ENCODE results near the gene AGK.
"Not testable (repeated sequence)": the region's sequence is repeated elsewhere in the genome, so short reads cannot be mapped to it uniquely, and the experiment has no call there.

The AGK gene

DNA sequence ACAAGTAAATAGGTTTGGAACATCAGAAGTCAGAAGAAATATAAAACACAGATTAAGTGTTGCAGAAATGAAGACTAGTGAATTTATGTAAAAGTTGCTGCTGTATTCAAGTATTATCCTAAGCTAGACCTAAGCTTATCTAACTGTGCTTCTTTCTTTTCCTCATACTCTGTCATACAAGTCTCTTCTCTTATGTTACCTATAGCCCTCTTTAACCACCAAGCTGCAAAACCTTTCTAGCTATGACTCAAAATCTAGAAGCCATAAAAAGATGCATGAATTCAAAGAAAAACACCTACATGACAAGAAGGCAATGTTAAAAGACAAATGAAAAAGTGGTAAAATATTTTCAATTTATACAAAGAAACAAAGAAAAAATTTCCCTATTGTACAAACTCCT is 127.8 kb downstream of the AGK start:
- no peak for DNase-seq (ENCODE audit: low read depth)

DNA sequence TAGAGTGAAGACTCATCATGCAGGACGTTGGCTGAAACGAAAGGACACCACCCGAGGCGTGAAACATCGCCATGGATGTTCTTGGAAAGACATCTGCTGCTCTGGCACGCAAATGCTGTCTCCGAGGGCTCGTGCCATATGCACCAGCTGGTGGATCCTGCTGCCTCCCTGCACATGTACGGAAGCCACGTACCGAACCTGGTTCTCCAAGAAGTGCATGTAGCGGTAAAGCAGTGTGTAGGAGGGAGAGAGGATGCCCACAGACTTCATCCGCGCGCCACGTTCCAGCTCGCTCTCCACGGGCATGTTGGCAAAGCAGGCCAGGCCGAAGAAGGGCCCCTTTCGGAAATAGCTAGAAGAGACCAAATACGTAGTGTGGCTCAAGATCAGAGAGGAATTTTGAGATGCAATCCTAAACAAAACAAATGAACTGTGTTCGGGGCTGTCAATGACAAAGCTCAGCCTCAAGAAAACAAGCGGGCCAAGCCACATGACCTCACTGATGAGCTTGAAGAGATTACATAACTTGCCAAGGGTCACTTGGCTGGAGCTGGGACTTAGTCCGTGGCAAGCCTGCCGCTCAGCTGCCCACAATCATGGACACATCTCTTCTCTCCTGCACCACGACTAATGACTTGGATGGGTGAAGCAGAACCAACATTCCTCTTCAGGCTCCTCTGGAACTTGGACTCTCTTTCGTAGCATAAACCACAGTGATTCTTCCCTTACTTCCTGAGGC is 134.2 kb downstream of the AGK start:
- no peak for DNase-seq (ENCODE audit: low read depth)

DNA sequence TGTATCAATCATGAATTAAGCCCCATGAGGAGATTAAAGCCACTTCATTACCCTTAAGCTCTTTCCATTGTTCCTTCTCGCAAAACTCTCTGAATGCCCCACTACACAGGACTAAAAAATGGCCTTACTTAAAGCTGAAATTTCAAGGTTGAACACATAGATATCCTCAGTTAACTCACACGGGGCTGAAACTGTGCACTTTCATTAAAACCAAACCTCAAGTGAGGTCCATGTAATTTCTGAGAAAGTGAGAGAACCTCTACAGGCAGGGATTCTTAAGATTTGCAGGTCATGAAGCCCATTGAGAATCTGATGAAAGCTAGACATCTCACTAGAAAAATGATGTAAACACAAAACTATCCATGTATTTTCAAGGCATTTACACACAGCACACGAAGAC is 134.9 kb downstream of the AGK start:
- no peak for DNase-seq (ENCODE audit: low read depth)

DNA sequence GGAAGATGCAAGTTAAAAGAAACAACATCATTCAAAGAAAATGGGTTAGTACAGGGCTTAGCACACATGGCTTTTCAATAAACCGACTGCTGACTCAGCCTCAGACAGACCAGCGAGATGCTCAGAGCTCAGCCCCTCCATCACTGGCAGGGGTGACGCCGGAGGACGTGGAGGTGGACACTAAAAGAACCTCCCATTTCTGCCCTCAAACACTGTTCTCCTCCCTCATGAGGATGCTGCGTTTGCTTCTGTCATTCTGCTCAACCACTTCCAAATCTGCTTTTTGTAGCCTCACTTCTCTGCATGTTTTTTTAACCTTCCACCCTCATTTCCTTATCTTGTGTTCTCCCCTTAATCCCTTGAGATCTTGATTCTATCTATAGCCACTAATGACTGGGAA is 135.5 kb downstream of the AGK start:
- DNase-seq (ENCODE audit: low read depth), result no peak

DNA sequence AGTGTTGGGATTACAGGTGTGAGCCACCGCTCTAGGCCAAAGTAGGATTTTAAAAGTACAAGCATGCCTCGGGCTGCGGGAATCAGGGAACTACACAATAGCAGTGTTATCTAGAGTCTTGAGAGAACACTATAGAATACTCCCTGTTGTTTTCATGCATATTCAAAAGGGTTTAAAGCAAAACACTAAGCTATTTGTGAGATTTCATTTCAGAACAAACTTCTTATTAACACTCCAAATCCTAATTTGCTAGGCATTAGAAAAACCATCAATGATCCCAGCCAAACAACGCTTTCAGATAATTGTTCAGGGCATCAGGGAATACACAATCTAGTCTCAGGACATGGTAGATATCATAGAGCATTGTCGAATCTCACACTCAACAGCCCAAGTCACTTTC is 136.8 kb downstream of the AGK start:
- no peak for DNase-seq (ENCODE audit: low read depth)

DNA sequence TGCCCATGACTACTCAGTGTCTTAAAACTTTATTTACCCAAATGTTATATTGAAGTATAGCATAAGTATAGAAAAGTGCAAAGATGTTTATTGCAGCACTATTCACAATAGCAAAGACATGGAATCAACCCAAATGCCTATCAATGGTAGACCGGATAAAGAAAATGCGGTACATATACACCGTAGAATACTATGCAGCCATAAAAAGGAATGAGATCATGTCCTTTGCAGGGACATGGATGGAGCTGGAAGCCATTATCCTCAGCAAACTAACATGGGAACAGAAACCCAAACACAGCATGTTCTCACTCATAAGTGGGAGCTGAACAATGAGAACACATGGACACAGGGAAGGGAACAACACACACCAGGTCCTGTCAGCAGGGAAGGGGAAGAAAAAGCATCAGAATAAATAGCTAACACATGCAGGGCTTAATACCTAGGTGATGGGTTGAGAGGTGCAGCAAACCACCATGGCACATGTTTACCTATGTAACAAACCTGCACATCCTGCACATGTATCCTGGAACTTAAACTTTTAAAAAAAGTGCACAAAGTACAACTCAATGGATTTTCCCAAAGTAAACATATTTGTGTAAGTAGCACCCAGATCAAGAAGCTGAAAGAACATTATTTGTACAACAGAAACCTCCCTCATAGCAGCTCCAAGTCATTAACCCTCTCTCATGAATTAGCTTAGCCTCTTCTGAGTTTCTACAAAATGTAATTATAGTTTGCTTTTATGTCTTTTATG is 138.0 kb downstream of the AGK start:
- not testable (repeated sequence) for DNase-seq (ENCODE audit: low read depth)

DNA sequence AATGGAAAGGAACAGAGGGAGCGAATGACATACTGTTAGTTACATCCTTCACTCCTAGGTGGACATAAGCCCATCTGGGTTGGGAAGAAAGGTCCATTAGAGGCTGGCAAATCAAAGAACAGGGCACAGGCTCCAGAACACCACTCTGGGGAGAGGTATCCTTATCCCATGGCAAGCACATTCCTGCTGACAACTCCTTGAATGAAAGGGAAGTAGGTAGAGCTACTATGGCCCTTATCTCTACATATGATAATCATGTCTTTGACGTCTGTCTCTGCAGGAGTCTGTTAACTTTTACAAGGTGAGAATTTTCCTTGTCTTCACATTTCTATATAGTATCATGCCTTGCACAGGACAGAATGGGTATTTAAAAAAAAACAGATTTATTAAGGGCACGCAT is 140.3 kb downstream of the AGK start:
- DNase-seq (ENCODE audit: low read depth), result no peak

DNA sequence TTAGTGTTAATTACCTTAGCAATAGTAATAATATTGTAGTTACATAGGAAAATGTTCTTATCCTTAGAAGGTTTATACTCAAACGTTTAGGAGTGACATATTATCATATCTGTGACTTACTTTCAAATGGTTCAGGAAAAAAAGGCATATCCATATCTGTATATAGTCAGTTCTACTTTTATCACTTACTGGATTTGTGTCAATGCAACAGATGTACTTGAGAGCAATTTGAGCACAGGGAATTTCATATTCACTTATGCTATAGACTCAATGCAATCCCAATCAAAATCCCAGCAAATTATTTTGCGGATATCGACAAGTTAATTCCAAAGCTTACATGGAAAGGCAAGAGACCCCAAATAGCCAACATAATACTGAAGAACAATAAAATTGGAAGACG is 140.8 kb downstream of the AGK start:
- no peak for DNase-seq (ENCODE audit: low read depth)

DNA sequence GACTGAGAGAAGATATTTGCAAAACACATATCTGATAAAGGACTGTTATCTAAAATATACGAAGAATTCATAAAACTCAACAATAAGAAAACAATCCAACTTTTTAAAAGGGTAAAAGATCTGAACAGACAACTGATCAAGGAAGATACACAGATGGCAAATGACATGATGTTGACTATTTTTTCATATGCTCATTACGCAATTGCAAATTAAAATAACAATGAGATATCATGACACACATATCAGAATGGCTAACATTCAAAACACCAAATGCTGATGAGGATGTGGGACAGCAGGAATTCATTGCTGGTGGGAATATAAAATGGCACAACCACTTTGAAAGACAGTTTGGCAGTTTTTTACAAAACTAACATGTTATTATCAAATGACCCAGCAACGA is 141.9 kb downstream of the AGK start:
- no peak for DNase-seq (ENCODE audit: low read depth)

DNA sequence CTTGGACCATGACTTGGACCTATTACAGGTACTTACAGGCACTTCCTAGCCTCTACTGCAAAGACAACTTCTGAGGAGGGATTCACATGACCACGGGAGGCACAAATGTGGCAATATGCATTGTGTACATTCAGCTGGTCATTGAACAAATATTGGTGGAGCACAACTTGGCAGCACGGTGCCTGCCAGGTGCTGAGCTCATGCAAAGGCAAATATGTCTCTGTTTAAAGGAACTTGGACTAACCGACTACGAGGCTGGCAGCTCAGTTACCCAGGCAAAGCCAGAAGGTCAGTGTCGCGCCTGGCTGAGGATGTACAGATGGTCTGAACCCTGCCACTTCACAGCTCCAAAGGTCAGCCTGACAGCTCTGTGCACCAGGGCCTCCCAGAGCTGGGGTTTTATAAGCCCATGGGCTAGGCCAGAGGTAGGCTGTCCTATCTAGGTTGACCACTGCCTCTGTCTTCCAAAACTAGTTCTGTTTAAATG is 144.6 kb downstream of the AGK start:
- no peak for DNase-seq (ENCODE audit: low read depth)

DNA sequence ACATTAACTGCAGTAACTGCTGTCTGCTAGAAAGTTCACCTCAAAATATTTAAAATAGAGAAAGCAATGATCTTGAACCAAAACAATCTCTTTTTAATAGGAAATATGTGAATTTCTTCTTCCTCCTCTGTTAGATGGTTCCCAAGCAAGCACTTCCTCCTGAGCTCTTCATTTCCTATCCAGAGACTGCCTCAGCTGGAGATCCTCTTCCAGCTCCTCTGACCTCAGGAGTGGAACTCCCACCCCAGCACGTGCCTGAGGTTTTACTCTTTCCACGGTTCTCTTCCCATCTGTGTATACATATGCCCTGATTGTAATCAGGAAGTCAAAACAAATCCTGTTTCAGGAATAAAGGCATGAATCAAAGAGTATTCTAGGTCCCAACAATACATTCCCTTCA is 145.1 kb downstream of the AGK start:
- DNase-seq (ENCODE audit: low read depth), result no peak

DNA sequence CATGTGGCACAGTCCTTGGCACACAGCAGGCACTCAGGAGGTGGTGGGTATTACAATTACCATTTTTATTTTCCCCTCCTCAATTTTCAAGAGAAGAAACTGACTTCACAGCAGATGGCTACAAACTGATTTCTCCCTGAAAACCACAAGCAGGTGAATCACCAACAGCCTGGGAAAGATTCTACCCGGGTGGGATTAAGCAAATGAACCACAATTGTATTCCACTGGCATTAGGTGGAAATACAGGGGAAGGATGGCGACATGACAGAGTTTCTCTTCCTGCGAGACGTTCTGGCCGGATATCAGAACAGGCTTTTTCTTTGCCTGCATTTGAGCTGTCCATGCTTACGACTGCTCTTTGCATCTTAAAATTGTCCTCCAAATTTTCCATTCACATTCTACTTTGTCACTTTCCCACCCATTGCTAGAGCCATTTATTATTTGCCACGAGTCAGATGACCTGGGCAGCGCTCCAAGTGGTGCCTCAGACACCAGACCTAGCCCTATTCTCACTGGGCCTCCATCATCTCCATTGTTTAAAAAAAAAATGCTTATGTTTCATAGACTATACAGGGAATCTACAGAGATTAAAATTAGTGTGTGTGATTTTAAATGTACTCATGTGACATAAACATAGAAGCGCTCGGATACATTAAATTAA is 146.1 kb downstream of the AGK start:
- DNase-seq (ENCODE audit: low read depth), result peak; percentile 84

DNA sequence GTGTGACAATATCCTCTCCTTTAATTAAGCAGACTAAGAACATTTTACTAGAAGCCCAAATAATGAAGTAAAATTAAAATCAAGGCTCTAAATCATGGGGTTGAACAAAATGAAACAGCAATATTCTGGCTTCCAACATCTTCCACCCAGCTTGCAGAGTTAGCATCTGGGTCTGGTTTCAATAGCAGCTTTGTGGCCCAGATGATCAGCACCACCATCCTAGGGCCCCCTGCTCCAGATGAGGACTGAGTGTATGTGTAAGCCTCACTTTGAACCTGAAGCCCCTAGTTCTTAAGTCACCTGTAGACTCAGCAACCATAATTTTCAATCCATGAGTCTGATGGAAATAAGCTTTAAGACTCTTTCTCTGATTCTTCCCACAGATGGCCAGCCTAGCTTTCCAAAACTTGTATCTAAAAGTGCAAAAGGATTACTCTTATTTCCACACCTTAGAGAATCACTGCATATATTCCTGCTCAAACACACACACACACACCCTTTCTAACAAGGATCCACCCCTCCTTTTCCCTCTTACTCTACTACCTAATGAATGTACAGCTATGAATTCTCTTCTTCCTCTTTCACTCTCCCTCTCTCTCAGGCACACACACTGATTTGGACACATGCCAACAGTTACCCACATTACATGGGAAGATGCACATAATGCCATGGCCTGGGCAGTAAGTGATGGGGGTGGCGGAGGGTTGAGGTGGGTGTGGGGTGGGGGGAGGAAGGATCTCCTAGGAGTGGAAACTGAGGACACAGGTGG is 147.2 kb downstream of the AGK start:
- DNase-seq (ENCODE audit: low read depth), result no peak

DNA sequence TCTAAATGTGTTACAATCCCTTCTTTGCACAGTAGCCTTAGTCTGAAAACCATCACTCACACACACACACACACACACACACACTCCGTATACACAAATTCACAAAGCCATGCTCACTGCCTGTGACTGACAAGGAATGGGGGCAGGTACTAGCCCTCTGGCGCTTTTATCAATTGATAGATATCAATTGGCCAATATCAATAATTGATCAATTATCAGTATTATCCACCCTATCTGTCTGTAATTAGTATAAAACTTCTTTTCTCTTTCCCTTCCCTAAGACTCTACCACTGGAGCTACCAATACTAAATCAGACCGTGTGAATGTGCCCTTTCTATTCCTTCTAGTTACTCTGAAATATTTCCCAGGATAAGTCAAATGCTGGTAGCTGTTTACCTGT is 148.7 kb downstream of the AGK start:
- no peak for DNase-seq (ENCODE audit: low read depth)

DNA sequence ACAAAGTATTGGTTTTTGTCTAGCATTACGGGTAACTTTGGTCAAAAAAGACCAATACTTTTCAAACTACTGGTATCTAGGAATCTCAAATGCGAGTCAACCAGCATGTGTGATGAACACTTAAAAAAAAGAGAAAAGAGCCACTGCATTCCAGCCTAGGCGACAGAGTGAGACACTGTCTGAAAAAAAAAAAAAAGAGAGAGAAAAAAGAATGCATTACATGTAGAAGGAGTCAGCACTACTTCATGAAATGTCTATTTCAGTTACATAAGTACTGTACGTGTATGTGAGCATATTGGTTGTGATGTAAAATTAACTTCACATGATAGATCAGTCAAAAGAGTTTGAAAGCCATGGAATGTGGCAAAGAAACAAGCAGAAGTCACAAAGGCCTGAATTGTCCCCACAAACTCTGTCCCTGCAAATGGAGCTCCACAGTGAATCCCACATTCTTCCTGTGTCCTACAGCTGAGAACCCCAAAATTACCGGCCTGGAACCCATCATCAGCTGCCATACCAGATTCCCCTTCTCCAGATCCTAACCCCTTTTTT is 149.2 kb downstream of the AGK start:
- DNase-seq (ENCODE audit: low read depth), result peak; percentile 10

DNA sequence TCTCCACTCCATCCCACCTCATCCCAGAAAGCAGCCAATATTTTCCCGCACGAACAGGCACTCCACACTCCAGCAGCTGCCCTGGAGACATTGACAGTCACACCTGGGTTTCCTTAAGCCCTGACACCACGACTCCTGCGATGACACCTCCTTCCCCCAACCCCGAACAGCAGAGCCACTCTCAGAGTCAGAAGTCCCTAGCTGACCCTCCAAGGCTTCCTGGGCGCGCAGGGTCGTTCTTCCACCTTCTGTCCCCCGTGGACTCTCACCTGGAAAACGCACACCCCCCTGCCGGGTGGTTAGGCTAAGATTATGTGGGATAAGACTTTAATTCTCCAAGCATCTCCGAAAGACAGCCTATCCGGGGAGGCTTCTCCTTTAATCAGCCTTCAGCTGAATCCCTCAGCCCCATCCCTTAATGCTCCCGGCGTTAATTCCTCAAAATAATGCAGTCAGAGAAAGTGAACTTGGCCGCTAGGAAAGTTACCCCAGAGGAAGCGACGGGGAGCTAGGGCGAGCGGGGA is 149.7 kb downstream of the AGK start:
- peak; percentile 30 for DNase-seq (ENCODE audit: low read depth)

DNA sequence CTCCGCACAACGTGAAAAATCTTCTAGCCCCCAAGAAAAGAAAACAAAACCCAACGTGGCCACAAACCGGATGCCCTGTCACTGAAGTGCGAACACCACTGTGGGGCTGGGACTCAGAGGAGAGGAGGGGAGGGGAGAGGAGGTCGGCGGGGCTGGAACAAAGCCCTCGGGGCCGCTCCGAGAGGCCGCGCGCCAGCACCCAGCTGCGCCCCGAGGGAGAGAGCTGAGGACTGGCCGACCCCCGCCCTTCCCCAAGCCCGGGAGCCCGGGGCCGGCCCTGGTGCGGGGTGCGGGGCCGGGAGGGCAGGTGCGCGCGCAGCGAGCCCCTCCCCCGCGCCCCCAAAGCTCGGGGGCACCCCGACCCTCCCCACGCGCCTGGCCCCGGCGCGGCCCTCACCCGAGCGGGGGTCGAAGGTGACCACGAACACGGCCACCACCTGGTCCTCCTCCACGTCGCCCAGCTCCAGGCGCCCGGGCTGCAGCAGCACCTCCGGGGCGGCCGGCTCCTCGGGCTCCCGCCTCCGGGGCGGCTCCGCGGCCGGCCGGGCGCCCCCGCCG is 150.4 kb downstream of the AGK start:
- peak; percentile 56 for DNase-seq (ENCODE audit: low read depth)

DNA sequence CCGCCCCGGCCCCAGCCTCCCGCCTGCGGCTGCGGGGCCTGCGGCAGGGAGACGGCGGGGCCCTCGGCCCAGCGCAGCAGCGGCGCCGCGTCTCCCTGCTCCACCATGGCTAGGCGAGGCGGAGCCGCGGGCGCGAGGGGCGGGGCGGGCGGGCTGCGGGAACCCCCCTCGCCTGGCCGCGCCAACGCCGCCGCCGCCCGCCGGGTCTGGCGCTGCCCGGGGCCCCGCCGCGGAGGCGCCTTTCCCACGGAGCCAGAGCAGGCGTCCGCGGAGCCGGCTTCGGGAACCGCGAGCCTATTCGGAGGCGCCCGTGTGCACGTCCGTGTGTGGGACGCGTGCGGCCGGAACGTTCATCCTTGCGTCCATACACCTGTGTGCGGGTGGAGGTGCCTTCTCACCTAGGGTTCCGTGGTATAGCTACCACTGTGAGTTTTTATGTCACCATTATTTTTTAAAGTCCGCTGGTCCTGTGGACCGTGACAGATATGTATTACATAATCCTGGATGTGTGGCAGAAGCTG is 150.9 kb downstream of the AGK start, which contains the start of gene DENND11:
Gene DENND11, minus strand, starts transcription at position 120 of the 521 bp plus-strand sequence. Its CDS starts 13 bp downstream, at position 107.
- DNase-seq (ENCODE audit: low read depth), result peak; percentile 50

DNA sequence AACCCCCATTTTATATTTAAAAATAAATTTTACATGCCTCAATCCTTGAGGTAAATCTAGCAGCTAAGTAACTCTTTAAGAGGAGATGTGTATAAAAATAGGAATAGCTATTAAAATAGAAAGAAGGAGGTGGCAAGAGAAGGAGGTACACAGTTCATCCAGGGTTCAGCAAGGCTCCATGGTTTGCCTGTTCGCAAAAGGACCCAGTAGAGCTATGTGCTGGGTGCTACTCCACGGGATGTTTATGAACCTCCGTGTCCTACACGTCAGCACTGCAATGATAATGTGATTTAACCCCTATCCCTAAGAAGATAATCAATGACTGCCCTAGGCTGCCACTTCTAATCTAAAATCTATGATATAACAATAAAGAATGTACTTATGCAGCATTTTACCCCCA is 151.7 kb downstream of the AGK start:
- no peak for DNase-seq (ENCODE audit: low read depth)

DNA sequence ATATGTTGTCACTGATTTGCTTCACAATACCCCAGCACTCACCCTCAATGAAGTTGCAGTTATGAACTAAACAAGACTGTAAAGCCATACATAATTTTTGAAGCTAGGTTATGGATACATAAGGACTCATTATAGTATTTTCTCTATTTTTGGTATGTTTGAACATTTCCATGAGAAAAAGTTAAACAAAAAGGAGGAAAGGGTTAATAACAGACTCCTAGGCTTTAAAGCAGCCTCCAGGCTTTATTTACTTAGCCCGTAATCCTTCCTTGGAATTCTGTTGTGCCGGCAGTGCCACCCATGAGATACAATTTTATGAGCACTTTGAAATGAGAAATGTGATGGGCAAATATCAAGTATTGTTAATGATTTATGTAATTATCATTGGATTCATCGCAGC is 152.9 kb downstream of the AGK start:
- DNase-seq (ENCODE audit: low read depth), result no peak

DNA sequence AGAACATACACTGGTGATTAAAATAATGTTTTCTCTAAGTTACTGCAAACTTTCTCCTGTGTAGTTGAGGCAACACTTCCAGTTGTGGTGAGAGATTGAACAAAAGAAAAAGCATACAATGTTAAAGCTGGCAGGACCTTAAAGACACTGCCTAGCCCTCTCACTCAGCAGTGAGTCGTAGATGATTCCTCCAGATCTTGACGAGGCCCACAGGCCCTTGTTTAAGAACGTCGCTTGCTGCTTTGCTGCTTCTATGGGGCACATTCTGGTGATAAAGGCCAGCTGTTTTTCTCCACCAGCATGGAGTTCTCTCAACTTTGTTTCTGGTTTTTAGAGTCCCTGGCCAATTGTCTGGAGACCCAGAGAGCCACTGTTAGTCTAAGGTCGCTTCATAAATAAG is 153.5 kb downstream of the AGK start:
- peak; percentile 27 for DNase-seq (ENCODE audit: low read depth)

Measured in ELR (cell line).